Fibroblast of mammary gland (primary cell): Measurements from ENCODE around the gene GMNC.

Experiments
- DNase-seq: peaks from one replicate; pipeline ENCODE4 v3.0.0-alpha.2; 2010; ENCODE audit warnings: low read depth
- H3K4me3 ChIP-seq: 2 replicates; pipeline ENCODE4 v1.5.1; 2011; ENCODE audit warnings: low read depth, mild to moderate bottlenecking, low read length, moderate library complexity; ENCODE audit not compliant: control insufficient read depth
- CTCF ChIP-seq: conservative IDR thresholded peaks from 2 replicates; pipeline ENCODE4 v1.5.1; 2011; ENCODE audit warnings: low read depth, low read length, inconsistent platforms; ENCODE audit not compliant: control insufficient read depth, insufficient read depth

The GMNC gene

GRCh38 chr3:190865828-190866227, 3.3 kb upstream of the GMNC start:
- H3K4me3 ChIP-seq = no peak overlapping the region
- TF ChIP-seq CTCF = no peak
- DNase-seq = peak; percentile 5

- DNase-seq = no peak
- TF ChIP-seq CTCF = no peak
- no peak overlapping the region for H3K4me3 ChIP-seq
These were observed 2.9 kb upstream of the GMNC start for GRCh38 chr3:190865419-190865818.

- TF ChIP-seq CTCF = no peak
- no peak for DNase-seq
- no peak overlapping the region for H3K4me3 ChIP-seq
These were observed 1.5 kb upstream of the GMNC start for GRCh38 chr3:190864002-190864401.

GRCh38 chr3:190863119-190863465, 598 bp upstream of the GMNC start:
- no peak for TF ChIP-seq CTCF
- H3K4me3 ChIP-seq = peak overlapping the region; percentile 67
- peak; percentile 27 for DNase-seq

- DNase-seq = no peak
- TF ChIP-seq CTCF = no peak
- H3K4me3 ChIP-seq = no peak overlapping the region
These were observed 2.0 kb downstream of the GMNC start for GRCh38 chr3:190860521-190860920.

- TF ChIP-seq CTCF = peak; percentile 6
- no peak for DNase-seq
- no peak overlapping the region for H3K4me3 ChIP-seq
These were observed 7.3 kb downstream of the GMNC start for GRCh38 chr3:190855151-190855550.

GRCh38 chr3:190854062-190854461, 8.4 kb downstream of the GMNC start:
- DNase-seq = no peak
- no peak for TF ChIP-seq CTCF
- H3K4me3 ChIP-seq = no peak overlapping the region
